LHCN-M2 (cell line): Measurements from ENCODE around the gene MICAL3. TPM values are rescaled to one million over a fixed set of nuclear protein-coding genes. Genes with fewer than 3 reads are reported as not detected.

Experiments used
- DNase-seq: peaks from one replicate; pipeline ENCODE4 v3.0.0-alpha.2; 2012; ENCODE audit warnings: low read depth
- total RNA-seq: library from RNA; depleted of rRNA; stranded (reverse); fragments of >200 nt; gene quantifications from 2 replicates; pipeline ENCODE4 v1.2.3, GENCODE V29; 2014

MICAL3 gene
- total RNA-seq, 1 experiment from 2014 or later = 18.5 TPM

DNA sequence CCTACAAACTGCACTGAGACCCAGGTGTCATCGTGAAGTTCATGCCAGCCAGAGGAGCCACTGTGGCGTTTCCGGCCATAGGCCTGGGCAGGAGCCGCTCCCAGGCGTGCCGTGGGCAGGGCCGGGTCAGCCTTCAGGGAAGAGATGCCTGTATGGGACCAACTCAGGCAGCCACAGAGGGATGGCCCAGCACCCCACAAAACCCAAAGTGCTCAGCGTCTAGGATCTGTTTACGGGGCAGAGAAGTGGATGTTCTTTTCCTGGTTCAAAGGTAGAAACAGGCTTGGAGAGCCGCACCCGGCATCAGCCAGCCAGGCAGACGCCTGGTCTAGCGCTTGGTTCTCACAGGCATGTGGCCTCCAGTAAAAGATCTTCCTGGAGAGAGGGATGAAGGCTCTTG, 241.7 kb downstream of the MICAL3 start:
- DNase-seq = no peak

DNA sequence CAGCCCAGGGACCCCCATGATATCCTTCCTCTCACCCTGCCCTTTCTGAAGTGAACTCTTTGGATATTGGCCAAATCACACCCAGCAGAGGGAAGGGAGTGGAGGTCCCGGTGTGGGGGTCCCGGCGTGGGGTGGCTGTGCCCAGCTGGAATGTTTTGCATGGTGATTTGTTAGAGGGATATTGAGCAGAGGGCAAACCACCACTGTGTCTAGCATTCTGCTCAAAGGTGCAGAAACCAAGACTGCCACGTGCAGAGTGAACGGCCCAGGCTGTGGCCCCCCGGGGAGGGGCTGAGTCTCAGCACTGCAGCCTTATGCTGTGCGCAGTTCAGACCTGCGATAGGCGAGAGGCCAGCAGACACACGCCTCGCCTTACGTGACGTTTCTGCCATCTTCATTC, 242.2 kb downstream of the MICAL3 start:
- no peak for DNase-seq

- peak; percentile 77 for DNase-seq
Measured at GRCh38 chr22:17781319-17782031, 242.9 kb downstream of the MICAL3 start.

DNA sequence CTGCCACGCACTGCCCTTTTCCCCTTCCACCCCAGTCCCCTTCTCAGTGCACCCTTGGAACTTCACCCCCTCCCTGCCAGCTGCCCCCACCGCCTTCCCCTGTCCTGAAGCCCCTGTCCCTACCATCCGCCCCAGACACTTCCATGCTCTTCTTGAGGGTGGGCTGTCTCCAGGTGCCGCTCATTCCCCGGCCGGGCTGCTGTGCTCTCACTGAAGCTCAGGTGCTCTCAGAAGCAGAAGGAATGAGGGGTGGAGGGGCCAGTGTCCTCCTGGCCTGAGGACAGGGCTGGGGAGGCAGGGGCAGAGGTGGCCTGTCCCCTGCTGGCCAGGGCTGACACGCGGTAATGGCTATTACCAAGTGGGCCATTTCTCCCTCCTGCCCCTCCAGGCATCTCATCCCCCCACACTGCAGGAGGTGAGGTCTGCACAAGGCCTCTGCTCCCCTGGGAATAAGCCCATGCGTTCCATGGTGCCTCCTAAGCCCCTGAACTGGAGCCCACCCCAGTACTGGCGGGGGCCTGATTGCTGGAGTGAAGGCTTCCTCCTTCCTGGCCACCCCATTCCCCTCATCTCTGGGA, 243.5 kb downstream of the MICAL3 start:
- no peak for DNase-seq

GRCh38 chr22:17780116-17780740, 244.1 kb downstream of the MICAL3 start:
- DNase-seq = no peak

GRCh38 chr22:17779286-17780115, 244.9 kb downstream of the MICAL3 start:
- no peak for DNase-seq

- no peak for DNase-seq
Measured at GRCh38 chr22:17778412-17778976, 245.9 kb downstream of the MICAL3 start.

- DNase-seq = no peak
Measured at GRCh38 chr22:17777717-17778044, 246.7 kb downstream of the MICAL3 start.

DNA sequence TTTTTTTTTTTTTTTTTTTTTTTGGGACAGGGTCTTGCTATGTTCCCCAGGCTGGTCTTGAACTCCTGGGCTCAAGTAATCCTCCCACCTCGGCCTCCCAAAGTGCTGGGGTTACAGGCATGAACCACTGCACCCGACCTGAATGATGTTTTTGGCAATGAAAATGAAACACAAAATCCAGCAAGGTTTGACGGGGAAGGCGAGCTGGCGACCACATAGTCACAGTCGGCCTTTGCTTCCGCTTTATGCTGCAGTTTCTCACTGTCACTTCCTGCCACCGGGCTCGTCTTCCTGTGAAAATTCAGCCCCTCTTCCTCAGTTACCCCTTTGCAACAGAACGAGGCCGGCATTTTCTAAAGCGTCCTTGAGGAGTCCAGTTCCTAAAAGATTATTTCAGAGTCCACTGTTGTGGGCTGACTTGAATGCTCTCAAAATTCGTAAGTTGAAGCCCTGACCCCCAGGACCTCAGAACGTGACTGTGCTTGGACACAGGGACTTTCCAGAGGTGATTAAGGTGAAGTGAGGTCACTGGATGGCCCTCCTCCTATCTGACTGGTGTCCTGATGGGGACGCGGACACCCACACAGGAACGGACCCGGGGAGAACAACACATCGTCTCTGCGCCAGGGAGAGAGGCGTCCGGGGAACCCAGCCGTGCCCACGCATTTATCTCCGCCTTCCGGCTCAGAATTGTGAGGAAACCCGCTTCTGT, 247.2 kb downstream of the MICAL3 start:
- no peak for DNase-seq

GRCh38 chr22:17775781-17776465, 248.4 kb downstream of the MICAL3 start:
- no peak for DNase-seq

GRCh38 chr22:17774926-17775685, 249.3 kb downstream of the MICAL3 start:
- DNase-seq = no peak

DNA sequence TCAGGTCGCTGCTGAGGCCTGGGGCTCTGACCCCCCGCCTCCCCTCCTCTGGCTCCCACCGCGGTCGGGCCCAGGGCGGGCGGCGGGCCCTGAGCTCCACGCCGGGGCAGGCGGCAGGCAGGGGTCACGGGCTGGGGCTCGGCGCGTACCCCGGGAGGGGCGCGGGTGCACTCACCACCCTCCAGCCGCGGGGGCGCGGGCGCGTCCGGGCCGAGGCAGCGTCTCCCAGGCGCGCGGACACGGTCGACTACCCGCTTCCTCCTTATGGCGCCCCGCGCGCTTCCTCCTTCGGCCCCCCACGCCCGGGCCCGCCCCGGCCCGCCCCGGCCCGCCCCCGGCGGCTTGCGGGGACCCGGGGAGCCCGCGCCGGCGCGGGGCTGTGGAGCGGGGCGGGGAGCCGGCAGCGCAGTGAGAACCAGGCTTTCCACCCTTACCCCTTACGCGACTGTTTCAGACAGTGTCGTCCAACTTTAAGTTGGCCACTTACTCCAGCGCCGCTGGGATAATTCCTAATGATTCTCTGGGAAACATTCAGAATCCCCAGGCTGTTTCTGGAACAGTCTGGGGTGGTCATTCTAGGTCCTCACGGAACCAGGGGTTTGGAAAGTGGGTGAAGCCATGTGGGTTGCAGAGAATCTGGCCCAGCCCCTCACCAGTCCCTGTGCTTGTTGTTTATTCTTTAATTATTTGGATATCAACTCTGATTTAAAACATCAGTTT, 250.0 kb downstream of the MICAL3 start, which contains the start of gene BID:
Gene BID, minus strand, starts transcription at position 264 of the 720 bp plus-strand sequence. CDS start 24,353 bp downstream, outside the sequence.
- no peak for DNase-seq

GRCh38 chr22:17773606-17774205, 250.7 kb downstream of the MICAL3 start:
- DNase-seq = peak; percentile 26

DNA sequence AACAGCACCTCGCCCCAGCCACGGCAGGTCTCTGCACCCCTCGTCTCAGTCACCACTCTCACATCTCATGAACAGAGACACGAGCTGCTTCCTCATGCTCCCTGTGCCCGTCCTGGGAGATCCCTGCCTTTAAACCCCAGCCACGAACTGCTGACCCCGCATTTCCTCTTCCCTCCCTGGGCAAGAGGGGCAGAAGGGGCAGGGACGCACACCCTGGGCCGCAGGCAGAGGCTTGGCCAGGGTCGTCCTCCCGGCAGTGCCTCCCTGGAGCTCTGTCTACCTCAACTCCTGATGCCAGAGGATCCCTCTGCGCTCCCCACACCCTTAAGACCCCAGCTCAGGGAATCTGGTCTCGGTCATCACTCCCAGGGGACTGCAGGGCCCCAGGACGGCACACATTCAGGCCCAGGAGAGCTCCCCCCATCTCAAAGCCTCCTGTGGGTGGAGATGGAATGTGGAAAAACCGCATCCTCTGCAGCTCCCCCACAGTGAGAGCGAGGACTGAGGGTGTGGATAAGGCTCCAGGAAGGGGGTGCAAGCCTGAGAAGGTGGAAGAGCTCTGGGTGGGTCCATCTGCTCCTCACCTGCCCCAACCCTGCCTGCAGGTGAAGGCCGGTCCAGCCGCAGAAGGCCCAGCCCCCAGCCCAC, 251.3 kb downstream of the MICAL3 start:
- DNase-seq = no peak

- DNase-seq = no peak
Measured at GRCh38 chr22:17772249-17772957, 252.0 kb downstream of the MICAL3 start.

DNA sequence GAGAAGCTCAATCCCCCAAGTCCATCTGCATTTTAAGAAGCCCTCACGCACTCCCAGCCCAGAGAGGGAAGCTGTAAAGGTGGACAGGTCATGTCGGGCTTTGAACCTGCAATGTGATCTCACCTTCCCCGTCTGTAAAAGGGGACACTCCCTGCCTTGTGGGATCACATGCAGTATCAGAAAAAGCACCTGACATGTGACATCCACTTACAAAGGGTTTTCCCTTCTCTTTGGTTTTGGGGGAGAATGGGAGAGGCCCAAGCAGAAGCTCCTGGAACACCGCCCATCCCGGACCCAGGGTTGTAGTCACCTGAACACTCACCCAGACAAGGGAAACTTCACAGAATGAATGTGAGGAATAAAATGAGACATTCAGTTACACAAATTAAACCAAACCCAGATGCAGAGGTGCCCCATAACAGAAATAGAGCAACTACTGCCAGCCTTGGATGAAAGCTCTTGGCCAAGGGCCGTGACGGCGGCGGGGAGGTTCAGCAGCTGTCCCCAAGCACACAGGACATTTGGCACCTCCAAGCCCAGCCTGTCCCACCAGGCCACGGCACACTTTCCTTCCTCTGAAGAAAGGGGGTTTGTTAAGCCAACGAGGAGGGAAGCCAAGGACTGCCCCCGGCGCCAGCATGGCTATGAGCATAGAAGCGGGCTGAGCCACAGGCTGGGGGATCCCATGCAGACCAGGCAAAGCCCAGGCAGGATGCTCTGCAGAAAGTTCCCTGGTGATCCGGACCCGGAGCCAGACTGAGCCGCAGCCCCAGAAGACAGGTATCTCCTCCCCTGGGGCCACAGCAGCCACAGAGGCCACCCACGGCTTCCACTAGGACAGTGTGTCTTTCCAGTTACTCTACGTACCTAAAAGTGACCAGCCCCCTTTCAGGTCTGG, 253.9 kb downstream of the MICAL3 start:
- DNase-seq = no peak
